ENCODE results near the gene MAPK10.

MAPK10 gene

DNA sequence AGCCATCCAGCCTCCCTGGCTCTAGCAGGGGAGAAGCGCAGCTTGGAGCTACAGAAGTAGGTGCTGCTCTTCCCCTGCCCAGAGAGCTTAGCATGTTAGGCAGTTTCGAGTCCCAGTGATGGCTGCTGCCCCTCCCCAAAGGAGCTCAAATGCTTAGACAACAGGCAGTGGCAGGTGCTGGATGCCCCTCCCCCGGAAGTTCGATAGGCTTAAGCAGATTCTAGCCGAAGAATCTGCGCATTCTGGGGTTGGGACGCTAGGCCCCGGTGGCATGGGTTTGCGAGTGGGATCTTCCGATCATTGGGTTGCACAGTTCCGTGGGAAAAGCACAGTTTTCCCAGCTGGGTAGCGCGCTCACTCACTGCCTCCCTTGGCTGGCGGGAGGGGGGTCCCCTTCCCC is 117.2 kb downstream of the MAPK10 start:
- POLR2A ChIA-PET: no interaction called here
- TF ChIP-seq ZXDB (tag by site-specific recombination; IDR thresholded peaks at IDR 0.05): no peak
- TF ChIP-seq SETDB1 (IDR thresholded peaks at IDR 0.05; ENCODE audit: insufficient read length, low read length): no peak
- TF ChIP-seq YY2 (tag by site-specific recombination; IDR thresholded peaks at IDR 0.05): no peak
- no peak for TF ChIP-seq ZNF785 (tag by site-specific recombination; IDR thresholded peaks at IDR 0.05)
- Histone ChIP-seq H3K36me3 (ENCODE audit: control insufficient read depth in 2 of 2, insufficient read depth in 1 of 2, low read length in 2 of 2) (no peaks in the 10 kb centered on the region), H3K4me1 (ENCODE audit: control insufficient read depth, insufficient read depth, low read length) (no peaks in the 10 kb centered on the region), H3K4me3 (ENCODE audit: low read depth, low read length) (no peak overlapping the region), H3K9me3 (ENCODE audit: control insufficient read depth, insufficient read depth, low read depth, low read length) (no peaks in the 10 kb centered on the region), H3K27ac (ENCODE audit: extremely low read depth, low read depth, low read length) (no peak overlapping the region)
- CTCF ChIA-PET: no interaction called here

DNA sequence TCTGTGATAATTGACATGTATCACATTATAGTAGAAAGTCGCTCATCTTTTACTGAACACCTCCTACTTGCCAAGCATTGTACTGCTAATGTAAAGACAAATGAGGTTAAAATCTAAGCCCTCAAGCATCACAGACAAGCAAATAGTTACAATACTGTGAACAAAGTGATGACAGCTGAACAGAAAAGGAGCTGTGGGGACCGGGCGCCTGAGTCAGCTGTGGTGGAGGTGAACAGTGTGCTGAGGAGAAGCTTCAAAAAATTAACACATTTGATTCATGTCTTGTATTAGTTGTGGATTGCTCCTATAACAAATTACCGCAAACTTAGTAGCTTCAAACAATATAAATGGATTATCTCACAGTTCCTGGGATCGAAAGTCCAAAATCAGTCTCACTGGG is 124.3 kb downstream of the MAPK10 start:
- no peaks in the 10 kb centered on the region for H3K36me3 ChIP-seq (ENCODE audit: control insufficient read depth in 2 of 2, insufficient read depth in 1 of 2, low read length in 2 of 2)
- CTCF ChIA-PET: no interaction called here
- no peaks in the 10 kb centered on the region for H3K9me3 ChIP-seq (ENCODE audit: control insufficient read depth, insufficient read depth, low read depth, low read length)
- TF ChIP-seq, protein P1, sequence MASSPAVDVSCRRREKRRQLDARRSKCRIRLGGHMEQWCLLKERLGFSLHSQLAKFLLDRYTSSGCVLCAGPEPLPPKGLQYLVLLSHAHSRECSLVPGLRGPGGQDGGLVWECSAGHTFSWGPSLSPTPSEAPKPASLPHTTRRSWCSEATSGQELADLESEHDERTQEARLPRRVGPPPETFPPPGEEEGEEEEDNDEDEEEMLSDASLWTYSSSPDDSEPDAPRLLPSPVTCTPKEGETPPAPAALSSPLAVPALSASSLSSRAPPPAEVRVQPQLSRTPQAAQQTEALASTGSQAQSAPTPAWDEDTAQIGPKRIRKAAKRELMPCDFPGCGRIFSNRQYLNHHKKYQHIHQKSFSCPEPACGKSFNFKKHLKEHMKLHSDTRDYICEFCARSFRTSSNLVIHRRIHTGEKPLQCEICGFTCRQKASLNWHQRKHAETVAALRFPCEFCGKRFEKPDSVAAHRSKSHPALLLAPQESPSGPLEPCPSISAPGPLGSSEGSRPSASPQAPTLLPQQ (tag by site-specific recombination; IDR thresholded peaks at IDR 0.05): no peak
- TF ChIP-seq ZNF354C (tag by site-specific recombination; IDR thresholded peaks at IDR 0.05; ENCODE audit: borderline replicate concordance, low read depth): no peak
- no peak for TF ChIP-seq ZIC2 (tag by site-specific recombination; IDR thresholded peaks at IDR 0.05)
- TF ChIP-seq ZNF670 (tag by site-specific recombination; IDR thresholded peaks at IDR 0.05; ENCODE audit: low read depth): no peak
- no peak for TF ChIP-seq ZNF174 (tag by site-specific recombination; IDR thresholded peaks at IDR 0.05)
- TF ChIP-seq ZNF548 (tag by site-specific recombination; IDR thresholded peaks at IDR 0.05): no peak
- TF ChIP-seq MEIS1 (CRISPR knock-in tag; IDR thresholded peaks at IDR 0.05; ENCODE audit: borderline replicate concordance): no peak
- TF ChIP-seq ZNF747 (tag by site-specific recombination; IDR thresholded peaks at IDR 0.05): no peak
- TF ChIP-seq ZNF132 (tag by site-specific recombination; IDR thresholded peaks at IDR 0.05; ENCODE audit: borderline replicate concordance): no peak
- TF ChIP-seq ZNF138 (tag by site-specific recombination; IDR thresholded peaks at IDR 0.05; ENCODE audit: borderline replicate concordance): no peak
- H3K27ac ChIP-seq (ENCODE audit: extremely low read depth, low read depth, low read length): no peak overlapping the region
- no peak overlapping the region for H3K4me3 ChIP-seq (ENCODE audit: low read depth, low read length)
- no peaks in the 10 kb centered on the region for H3K4me1 ChIP-seq (ENCODE audit: control insufficient read depth, insufficient read depth, low read length)
- POLR2A ChIA-PET: no interaction called here

DNA sequence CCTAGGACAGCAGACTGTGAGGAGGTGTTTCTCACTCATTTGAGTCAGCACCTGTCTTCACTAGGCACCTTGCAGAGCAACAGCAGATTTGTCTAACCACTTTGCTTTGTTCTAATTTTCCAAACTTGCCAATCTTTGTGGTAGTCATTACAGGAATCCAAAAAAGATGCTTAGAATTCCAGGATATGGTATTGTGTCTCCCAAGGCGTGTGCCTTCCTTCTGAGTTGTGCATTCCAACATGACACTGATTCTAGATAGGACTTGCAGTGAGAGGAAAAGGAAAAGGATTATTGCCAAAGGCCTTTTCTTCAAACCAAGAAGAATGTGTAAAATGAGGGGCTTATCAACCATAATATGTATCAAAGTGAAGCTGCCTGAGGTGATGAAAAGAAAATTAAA is 126.2 kb downstream of the MAPK10 start:
- no peaks in the 10 kb centered on the region for H3K36me3 ChIP-seq (ENCODE audit: control insufficient read depth in 2 of 2, insufficient read depth in 1 of 2, low read length in 2 of 2)
- ChIA-PET CTCF (no interaction called here), POLR2A (no interaction called here)
- no peaks in the 10 kb centered on the region for H3K9me3 ChIP-seq (ENCODE audit: control insufficient read depth, insufficient read depth, low read depth, low read length)
- no peaks in the 10 kb centered on the region for H3K4me1 ChIP-seq (ENCODE audit: control insufficient read depth, insufficient read depth, low read length)
- no peak overlapping the region for H3K4me3 ChIP-seq (ENCODE audit: low read depth, low read length)
- TF ChIP-seq ZNF530 (tag by site-specific recombination; IDR thresholded peaks at IDR 0.05; ENCODE audit: low read depth) (no peak), SP3 (tag by site-specific recombination; IDR thresholded peaks at IDR 0.05) (no peak), GLIS2 (tag by site-specific recombination; IDR thresholded peaks at IDR 0.05) (no peak), ZNF223 (tag by site-specific recombination; IDR thresholded peaks at IDR 0.05) (no peak), OVOL3 (tag by site-specific recombination; IDR thresholded peaks at IDR 0.05) (no peak), KLF16 (tag by site-specific recombination; IDR thresholded peaks at IDR 0.05) (no peak), ZNF214 (tag by site-specific recombination; IDR thresholded peaks at IDR 0.05; ENCODE audit: borderline replicate concordance) (no peak), ZNF571 (tag by site-specific recombination; IDR thresholded peaks at IDR 0.05) (no peak), SP7 (tag by site-specific recombination; IDR thresholded peaks at IDR 0.05) (no peak), ZNF157 (tag by site-specific recombination; IDR thresholded peaks at IDR 0.05) (no peak), SETDB1 (IDR thresholded peaks at IDR 0.05; ENCODE audit: insufficient read length, low read length) (no peak), ZNF677 (tag by site-specific recombination; IDR thresholded peaks at IDR 0.05) (no peak), ZNF324 (tag by site-specific recombination; IDR thresholded peaks at IDR 0.05) (no peak)
- no peak overlapping the region for H3K27ac ChIP-seq (ENCODE audit: extremely low read depth, low read depth, low read length)

Data from HEK293 (cell line).